Measurements from ENCODE around the gene CCND2.

GRCh38 chr12:4307593-4308333 is 34.2 kb downstream of the CCND2 start:
- TF ChIP-seq, protein P1, sequence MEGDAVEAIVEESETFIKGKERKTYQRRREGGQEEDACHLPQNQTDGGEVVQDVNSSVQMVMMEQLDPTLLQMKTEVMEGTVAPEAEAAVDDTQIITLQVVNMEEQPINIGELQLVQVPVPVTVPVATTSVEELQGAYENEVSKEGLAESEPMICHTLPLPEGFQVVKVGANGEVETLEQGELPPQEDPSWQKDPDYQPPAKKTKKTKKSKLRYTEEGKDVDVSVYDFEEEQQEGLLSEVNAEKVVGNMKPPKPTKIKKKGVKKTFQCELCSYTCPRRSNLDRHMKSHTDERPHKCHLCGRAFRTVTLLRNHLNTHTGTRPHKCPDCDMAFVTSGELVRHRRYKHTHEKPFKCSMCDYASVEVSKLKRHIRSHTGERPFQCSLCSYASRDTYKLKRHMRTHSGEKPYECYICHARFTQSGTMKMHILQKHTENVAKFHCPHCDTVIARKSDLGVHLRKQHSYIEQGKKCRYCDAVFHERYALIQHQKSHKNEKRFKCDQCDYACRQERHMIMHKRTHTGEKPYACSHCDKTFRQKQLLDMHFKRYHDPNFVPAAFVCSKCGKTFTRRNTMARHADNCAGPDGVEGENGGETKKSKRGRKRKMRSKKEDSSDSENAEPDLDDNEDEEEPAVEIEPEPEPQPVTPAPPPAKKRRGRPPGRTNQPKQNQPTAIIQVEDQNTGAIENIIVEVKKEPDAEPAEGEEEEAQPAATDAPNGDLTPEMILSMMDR (IDR thresholded peaks at IDR 0.05) = peak; percentile 48 to 82 (median 69)
- TF ChIP-seq POLR2A (IDR thresholded peaks at IDR 0.05) (no peak), EP300 (IDR thresholded peaks at IDR 0.05) (no peak)
